Subcutaneous adipose tissue (tissue), 4 donors: ENCODE data around the gene SIK3. TPM values are rescaled to one million over a fixed set of nuclear protein-coding genes. Genes with fewer than 3 reads are reported as not detected.

ENCODE experiments used
- total RNA-seq, 4 donors: library from RNA; depleted of rRNA; stranded (reverse); fragments of >200 nt; gene quantifications; one replicate each; pipeline ENCODE4 v1.1.0, GENCODE V29; 2016
- TF ChIP-seq, protein P1 (sequence below): fragments of 450-650 bp; IDR thresholded peaks from one replicate; pipeline ENCODE4 v1.5.1; 2016; ENCODE audit warnings: low read depth, mild to moderate bottlenecking, control low read depth, antibody characterized with exemption, moderate library complexity

SIK3 gene
- total RNA-seq, 4 donors from 2014 or later = 27.7 to 44.8 (median 40.3) TPM

DNA sequence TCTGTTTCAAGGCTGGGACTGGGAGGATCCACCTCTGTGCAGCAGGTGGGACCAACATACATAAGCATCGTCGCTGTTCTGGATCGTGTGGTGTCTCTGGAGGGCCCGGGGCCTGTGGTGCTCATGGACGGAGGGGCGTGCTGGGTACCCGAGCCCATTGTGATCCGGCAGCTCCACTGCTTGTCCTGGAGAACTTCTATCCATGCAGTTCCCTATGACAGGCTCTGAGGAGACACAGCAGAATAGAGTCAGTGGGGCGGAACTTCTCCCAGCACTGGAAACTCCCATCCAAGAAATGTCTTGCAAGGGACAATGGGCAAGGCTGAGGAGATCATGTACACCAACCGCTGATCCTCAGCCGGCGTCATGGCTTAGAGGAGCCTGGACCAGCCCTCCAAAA lies 249.2 kb downstream of the SIK3 start:
- TF ChIP-seq, protein P1, sequence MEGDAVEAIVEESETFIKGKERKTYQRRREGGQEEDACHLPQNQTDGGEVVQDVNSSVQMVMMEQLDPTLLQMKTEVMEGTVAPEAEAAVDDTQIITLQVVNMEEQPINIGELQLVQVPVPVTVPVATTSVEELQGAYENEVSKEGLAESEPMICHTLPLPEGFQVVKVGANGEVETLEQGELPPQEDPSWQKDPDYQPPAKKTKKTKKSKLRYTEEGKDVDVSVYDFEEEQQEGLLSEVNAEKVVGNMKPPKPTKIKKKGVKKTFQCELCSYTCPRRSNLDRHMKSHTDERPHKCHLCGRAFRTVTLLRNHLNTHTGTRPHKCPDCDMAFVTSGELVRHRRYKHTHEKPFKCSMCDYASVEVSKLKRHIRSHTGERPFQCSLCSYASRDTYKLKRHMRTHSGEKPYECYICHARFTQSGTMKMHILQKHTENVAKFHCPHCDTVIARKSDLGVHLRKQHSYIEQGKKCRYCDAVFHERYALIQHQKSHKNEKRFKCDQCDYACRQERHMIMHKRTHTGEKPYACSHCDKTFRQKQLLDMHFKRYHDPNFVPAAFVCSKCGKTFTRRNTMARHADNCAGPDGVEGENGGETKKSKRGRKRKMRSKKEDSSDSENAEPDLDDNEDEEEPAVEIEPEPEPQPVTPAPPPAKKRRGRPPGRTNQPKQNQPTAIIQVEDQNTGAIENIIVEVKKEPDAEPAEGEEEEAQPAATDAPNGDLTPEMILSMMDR = no peak

DNA sequence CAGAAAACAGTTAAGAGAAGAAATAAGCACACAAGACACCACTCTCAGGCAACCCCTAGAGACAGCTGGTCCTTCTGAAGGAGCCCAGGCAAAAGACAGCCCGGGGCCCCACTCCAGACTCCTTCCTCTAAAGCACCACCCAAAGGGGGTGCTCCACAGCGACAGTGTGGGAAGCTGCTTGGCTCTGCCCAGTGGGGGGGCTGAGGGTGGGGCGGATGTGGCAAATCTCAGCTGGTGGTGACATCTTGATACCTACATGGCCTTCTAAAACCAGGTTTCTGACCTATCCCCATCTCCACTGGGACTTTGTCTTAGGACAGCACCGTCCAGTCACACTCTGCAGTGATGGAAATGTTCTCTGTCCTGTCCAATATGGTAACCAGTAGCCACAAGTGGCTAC lies 250.6 kb downstream of the SIK3 start:
- TF ChIP-seq, protein P1 = no peak

DNA sequence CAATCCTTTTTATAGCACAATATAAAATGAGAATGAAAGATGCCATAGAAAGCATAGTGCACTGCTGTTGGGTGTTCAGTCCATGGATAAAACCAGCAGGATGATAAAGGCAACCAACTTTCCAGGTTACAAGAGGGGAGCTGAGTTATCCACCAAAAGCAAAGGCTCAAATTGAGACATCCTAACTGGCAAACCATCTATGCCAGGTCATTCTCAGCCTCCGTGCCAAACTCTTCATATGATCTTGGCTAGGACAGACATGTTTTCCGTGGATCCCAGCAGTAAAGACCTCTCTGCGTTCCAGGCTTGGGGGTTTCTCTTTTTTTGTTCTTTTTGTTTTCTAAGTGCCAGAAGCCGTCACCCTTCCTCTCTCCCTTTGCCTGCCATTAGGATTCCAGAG lies 253.5 kb downstream of the SIK3 start:
- TF ChIP-seq, protein P1 = no peak

DNA sequence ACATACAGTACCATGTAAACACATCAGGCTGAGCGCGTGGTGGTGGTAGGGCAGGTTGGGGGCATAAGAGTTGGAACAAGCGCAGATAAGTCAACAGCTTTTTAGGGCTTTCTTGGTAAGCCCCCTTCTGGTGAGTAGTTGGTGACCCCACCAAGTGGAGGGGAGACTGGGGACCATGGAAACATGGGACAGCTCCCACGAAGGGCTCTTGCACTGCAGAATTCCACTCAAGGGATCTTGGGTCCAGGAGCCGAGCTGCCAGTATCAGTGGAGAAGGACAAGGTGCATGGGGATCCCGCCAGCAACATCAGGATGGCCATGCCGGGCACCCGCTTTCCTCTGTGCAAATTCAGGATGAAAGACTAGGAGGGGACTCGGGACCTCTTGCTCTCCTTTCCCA lies 254.6 kb downstream of the SIK3 start:
- TF ChIP-seq, protein P1 = no peak

DNA sequence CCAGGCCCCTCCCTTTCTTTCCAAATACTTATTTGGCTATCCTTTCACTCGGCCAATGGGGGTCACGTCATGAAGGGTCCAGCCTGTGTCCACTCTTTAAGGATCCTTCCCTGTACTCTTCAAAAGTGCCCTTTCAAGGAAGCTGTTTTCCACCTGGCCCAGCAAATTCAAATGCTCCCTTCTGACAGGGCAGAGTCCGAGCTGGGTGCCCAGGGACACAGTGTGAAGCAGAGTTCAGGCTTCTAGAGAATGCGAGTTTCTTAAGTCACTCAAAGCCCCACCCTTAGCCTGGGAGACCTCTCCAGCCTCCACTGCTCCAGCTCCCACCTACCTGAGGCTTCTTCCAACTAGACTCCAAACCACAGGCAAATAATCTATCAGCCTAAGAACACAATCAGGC lies 255.3 kb downstream of the SIK3 start:
- TF ChIP-seq, protein P1 = no peak

DNA sequence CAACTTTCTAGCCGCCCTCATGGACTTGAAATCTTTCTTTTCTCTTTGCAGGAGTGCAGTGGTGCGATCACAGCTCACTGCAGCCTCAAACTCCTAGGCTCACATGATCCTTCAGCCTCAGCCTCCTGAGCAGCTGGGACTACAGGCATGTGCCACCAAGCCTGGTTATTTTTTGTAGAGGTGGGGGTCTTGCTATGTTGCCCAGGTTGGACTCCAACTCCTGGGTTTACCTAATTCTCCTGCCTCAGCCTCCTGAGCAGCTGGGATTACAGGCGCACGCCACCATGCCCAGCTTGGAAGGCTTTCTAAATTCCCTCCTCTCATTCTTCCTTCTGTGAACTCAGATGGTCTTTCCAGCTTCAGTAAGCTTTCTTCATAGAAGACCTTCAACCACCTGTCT lies 256.1 kb downstream of the SIK3 start:
- TF ChIP-seq, protein P1 = no peak

DNA sequence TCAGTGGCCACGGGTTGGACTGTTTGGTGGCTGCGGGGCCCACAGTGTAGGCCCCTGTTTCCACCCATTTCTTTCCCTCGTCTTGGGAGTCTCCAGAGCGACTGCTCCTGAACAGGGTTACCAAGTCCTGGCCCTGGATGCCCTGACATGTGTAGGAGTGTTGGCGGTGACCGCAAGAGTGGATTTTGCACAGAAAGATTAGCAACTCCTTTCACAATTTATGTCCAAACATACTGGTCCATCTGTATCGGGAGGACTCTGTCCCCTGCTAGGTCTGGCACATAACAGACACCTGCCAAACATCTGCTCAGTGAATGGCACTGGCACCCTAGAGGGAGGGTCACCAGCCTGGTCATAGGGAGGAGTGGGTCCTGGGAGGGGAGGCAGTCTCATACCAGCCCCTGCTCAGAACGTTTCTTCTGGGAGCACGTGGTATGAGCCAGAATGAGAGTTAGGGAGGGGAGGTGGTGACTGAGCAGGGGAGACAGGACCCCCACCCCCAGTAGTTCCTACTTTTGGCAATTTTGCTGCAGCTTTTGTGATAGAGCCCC lies 257.4 kb downstream of the SIK3 start:
- TF ChIP-seq, protein P1 = no peak
